ENCODE results near the gene NDUFS6. TPM values are rescaled to one million over a fixed set of nuclear protein-coding genes. Genes with fewer than 3 reads are reported as not detected.
"Not testable (repeated sequence)": the region's sequence is repeated elsewhere in the genome, so short reads cannot be mapped to it uniquely, and the experiment has no call there.

Gene NDUFS6
- total and polyA plus RNA-seq, 11 donors = 55.9 to 311 (median 95.9) TPM

- no peak for ATAC-seq
- intact Hi-C loops (cut with DNase I) = loop anchor here in 1 of 10 donors (10.0 kb wide), 1 partner anchor 272 kb away; the partner anchor contains the start of gene LPCAT1
- Histone ChIP-seq H3K9me3 (no peaks in the 10 kb centered on the region), H3K4me3 (no peak overlapping the region), H3K27ac (no peak overlapping the region), H3K27me3 (no peaks in the 10 kb centered on the region), H3K4me1 (peaks cover 0 to 48% (median 19%) of the 10 kb centered on the region in 12 donors), H3K36me3 (peaks cover 0 to 29% (median 22%) of the 10 kb centered on the region in 9 donors)
- DNase-seq = no peak
- TF ChIP-seq POLR2A (IDR thresholded peaks at IDR 0.05) (no peak), CTCF (IDR thresholded peaks at IDR 0.05) (no peak)
- 81 to 90% (median 85%) methylated on average over 13 to 18 of the region's 18 CpGs for WGBS, 4 donors
These were observed 4.0 kb upstream of the NDUFS6 start for GRCh38 chr5:1797103-1797800.

- no peaks in the 10 kb centered on the region for H3K9me3 ChIP-seq
- H3K27me3 ChIP-seq = no peaks in the 10 kb centered on the region
- TF ChIP-seq CTCF (IDR thresholded peaks at IDR 0.05) (no peak), POLR2A (IDR thresholded peaks at IDR 0.05) (no peak)
- ATAC-seq (no peak), DNase-seq (no peak)
- intact Hi-C loops (cut with DNase I) = loop anchor here in 1 of 10 donors (10.0 kb wide), 1 partner anchor 273 kb away; the partner anchor contains the start of gene LPCAT1
- H3K4me3 ChIP-seq = no peak overlapping the region
- no peak overlapping the region for H3K27ac ChIP-seq
- 80 to 86% (median 84%) methylated on average over 11 of the region's 11 CpGs for WGBS, 4 donors
- peaks cover 0 to 33% (median 25%) of the 10 kb centered on the region in 9 donors for H3K36me3 ChIP-seq
- H3K4me1 ChIP-seq = peaks cover 0 to 50% (median 25%) of the 10 kb centered on the region in 12 donors
These were observed 3.4 kb upstream of the NDUFS6 start for GRCh38 chr5:1797855-1798254.

GRCh38 chr5:1798589-1798988 is 2.6 kb upstream of the NDUFS6 start:
- Histone ChIP-seq H3K4me3 (peak overlapping the region in 9 of 12 donors; percentile 61 to 100 (median 98)), H3K27ac (peak overlapping the region in 2 of 12 donors; percentile 95 to 96), H3K4me1 (peaks cover 0 to 52% (median 27%) of the 10 kb centered on the region in 12 donors), H3K36me3 (peaks cover 0 to 40% (median 33%) of the 10 kb centered on the region in 9 donors)
- H3K9me3 ChIP-seq, ATAC-seq, DNase-seq, H3K27me3 ChIP-seq: not testable (repeated sequence)
- 82 to 86% (median 84%) methylated on average over 16 of the region's 16 CpGs for WGBS, 4 donors
- intact Hi-C loops (cut with DNase I) = loop anchor here in 1 of 10 donors (10.0 kb wide), 1 partner anchor 274 kb away; the partner anchor contains the start of gene LPCAT1

- Histone ChIP-seq H3K36me3 (peaks cover 0 to 45% (median 38%) of the 10 kb centered on the region in 9 donors), H3K9me3 (no peaks in the 10 kb centered on the region), H3K4me3 (peak overlapping the region; percentile 61 to 100 (median 96)), H3K27ac (peak overlapping the region; percentile 71 to 96 (median 92)), H3K27me3 (no peaks in the 10 kb centered on the region), H3K4me1 (peaks cover 0 to 58% (median 30%) of the 10 kb centered on the region in 12 donors)
- intact Hi-C loops (cut with DNase I) = loop anchor here in 1 of 10 donors (10.0 kb wide), 1 partner anchor 274 kb away; the partner anchor contains the start of gene LPCAT1
- TF ChIP-seq POLR2A (IDR thresholded peaks at IDR 0.05) (no peak), CTCF (IDR thresholded peaks at IDR 0.05) (no peak)
- ATAC-seq = peak in 3 of 4 donors; percentile 1 to 34 (median 17)
- 0 to 2% (median 1%) methylated on average over 28 to 35 of the region's 35 CpGs for WGBS, 4 donors
- DNase-seq = no peak
These were observed 2.1 kb upstream of the NDUFS6 start for GRCh38 chr5:1799110-1799601.

Measured in heart left ventricle (tissue), 16 donors.